Measurements from ENCODE around the gene CDON. TPM values are rescaled to one million over a fixed set of nuclear protein-coding genes. Genes with fewer than 3 reads are reported as not detected.

The CDON gene
- total and polyA plus RNA-seq, 2 of the 13 experiments (the other 11 are each of a cell fraction or from before 2014, with no cell fraction given) = 9.6 to 12.8 TPM

DNA sequence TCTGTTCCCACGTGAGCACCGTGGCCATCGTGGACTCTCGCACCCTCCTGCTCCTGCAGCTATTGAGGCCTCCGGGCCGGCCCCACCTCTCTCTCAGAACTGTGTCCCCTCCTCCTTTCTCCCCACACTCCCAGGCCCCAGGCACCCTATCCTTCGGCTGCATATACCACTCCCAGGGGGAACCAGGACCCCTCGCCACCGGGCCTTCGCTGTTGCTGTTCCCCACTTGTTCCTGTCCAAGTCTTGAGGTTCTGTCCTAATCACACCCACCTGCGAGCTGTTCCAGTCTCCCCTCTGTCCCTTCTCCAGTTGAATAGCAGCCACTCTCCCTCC, 43.0 kb upstream of the CDON start:
- DNase-seq (ENCODE audit: low spot score) (no peak), ATAC-seq (no peak), FAIRE-seq (no peak)
- Histone ChIP-seq H3K9me3 (ENCODE audit: low read length) (no peaks in the 10 kb centered on the region), H4K20me1 (ENCODE audit: insufficient read depth, low read length) (no peaks in the 10 kb centered on the region), H3K27ac (ENCODE audit: extremely low read length, insufficient read depth, low read length) (no peak overlapping the region), H2AFZ (ENCODE audit: low read length) (no peak overlapping the region), H3K4me1 (ENCODE audit: insufficient read depth, low read length) (peaks cover 77% of the 10 kb centered on the region), H3K27me3 (ENCODE audit: control insufficient read depth in 1 of 2, insufficient read depth in 2 of 2, low read length in 2 of 2) (peaks cover 3 to 19% of the 10 kb centered on the region in 2 experiments; a peak in 3 of 5 replicates), H3K79me2 (ENCODE audit: insufficient read depth, low read length) (no peaks in the 10 kb centered on the region), H3K4me2 (ENCODE audit: low read depth, low read length) (no peak overlapping the region), H3K9ac (ENCODE audit: insufficient read depth, low read depth, low read length) (no peak overlapping the region), H3K4me3 (replicated peaks in 1 of 3; ENCODE audit: insufficient read depth in 1 of 3, low read depth in 2 of 3, low read length in 3 of 3) (no peak overlapping the region), H3K36me3 (replicated peaks in 1 of 2; ENCODE audit: control insufficient read depth in 1 of 2, insufficient read depth in 2 of 2, low read length in 2 of 2) (no peaks in the 10 kb centered on the region)
- 68% methylated on average over 6 of the region's 11 CpGs for WGBS (ENCODE audit: low lambda C conversion rate)
- in situ Hi-C loops (cut with HindIII; ENCODE audit: extremely low pct_ligation_motif_present, low pct_unique_long_range_greater_than_20kb) = no loop called here
- ChIA-PET CTCF (ENCODE audit: low intra/inter-chr PET ratio, low total read pairs) (no interaction called here), POLR2A (interaction anchor here (4.2 kb wide), 1 partner anchor 9 kb away, joined by 26 read pairs; no protein-coding TSS in a partner anchor)
- intact Hi-C loops (cut with micrococcal nuclease; ENCODE audit: unreplicated experiment) = no loop called here
- no TSS peak for BruUV-seq (replicated peaks)
- TF ChIP-seq PITX1 (CRISPR knock-in tag; IDR thresholded peaks at IDR 0.05) (no peak), SIX1 (CRISPR knock-in tag; IDR thresholded peaks at IDR 0.05; ENCODE audit: borderline replicate concordance) (no peak), TARDBP (CRISPR knock-in tag; IDR thresholded peaks at IDR 0.05) (no peak), RFX1 (IDR thresholded peaks at IDR 0.05) (no peak), ZNF33B (CRISPR knock-in tag; IDR thresholded peaks at IDR 0.05) (no peak), KLF9 (CRISPR knock-in tag; IDR thresholded peaks at IDR 0.05; ENCODE audit: low read depth) (no peak), ZFP36L2 (CRISPR knock-in tag; IDR thresholded peaks at IDR 0.05) (no peak)
- TF ChIP-seq, protein P1, sequence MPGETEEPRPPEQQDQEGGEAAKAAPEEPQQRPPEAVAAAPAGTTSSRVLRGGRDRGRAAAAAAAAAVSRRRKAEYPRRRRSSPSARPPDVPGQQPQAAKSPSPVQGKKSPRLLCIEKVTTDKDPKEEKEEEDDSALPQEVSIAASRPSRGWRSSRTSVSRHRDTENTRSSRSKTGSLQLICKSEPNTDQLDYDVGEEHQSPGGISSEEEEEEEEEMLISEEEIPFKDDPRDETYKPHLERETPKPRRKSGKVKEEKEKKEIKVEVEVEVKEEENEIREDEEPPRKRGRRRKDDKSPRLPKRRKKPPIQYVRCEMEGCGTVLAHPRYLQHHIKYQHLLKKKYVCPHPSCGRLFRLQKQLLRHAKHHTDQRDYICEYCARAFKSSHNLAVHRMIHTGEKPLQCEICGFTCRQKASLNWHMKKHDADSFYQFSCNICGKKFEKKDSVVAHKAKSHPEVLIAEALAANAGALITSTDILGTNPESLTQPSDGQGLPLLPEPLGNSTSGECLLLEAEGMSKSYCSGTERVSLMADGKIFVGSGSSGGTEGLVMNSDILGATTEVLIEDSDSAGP (CRISPR knock-in tag; IDR thresholded peaks at IDR 0.05; ENCODE audit: borderline replicate concordance) = no peak
- TF ChIP-seq, protein P2, sequence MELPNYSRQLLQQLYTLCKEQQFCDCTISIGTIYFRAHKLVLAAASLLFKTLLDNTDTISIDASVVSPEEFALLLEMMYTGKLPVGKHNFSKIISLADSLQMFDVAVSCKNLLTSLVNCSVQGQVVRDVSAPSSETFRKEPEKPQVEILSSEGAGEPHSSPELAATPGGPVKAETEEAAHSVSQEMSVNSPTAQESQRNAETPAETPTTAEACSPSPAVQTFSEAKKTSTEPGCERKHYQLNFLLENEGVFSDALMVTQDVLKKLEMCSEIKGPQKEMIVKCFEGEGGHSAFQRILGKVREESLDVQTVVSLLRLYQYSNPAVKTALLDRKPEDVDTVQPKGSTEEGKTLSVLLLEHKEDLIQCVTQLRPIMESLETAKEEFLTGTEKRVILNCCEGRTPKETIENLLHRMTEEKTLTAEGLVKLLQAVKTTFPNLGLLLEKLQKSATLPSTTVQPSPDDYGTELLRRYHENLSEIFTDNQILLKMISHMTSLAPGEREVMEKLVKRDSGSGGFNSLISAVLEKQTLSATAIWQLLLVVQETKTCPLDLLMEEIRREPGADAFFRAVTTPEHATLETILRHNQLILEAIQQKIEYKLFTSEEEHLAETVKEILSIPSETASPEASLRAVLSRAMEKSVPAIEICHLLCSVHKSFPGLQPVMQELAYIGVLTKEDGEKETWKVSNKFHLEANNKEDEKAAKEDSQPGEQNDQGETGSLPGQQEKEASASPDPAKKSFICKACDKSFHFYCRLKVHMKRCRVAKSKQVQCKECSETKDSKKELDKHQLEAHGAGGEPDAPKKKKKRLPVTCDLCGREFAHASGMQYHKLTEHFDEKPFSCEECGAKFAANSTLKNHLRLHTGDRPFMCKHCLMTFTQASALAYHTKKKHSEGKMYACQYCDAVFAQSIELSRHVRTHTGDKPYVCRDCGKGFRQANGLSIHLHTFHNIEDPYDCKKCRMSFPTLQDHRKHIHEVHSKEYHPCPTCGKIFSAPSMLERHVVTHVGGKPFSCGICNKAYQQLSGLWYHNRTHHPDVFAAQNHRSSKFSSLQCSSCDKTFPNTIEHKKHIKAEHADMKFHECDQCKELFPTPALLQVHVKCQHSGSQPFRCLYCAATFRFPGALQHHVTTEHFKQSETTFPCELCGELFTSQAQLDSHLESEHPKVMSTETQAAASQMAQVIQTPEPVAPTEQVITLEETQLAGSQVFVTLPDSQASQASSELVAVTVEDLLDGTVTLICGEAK (IDR thresholded peaks at IDR 0.05) = no peak
- TF ChIP-seq, protein P2 (CRISPR knock-in tag; IDR thresholded peaks at IDR 0.05) = no peak
- TF ChIP-seq, protein P3, sequence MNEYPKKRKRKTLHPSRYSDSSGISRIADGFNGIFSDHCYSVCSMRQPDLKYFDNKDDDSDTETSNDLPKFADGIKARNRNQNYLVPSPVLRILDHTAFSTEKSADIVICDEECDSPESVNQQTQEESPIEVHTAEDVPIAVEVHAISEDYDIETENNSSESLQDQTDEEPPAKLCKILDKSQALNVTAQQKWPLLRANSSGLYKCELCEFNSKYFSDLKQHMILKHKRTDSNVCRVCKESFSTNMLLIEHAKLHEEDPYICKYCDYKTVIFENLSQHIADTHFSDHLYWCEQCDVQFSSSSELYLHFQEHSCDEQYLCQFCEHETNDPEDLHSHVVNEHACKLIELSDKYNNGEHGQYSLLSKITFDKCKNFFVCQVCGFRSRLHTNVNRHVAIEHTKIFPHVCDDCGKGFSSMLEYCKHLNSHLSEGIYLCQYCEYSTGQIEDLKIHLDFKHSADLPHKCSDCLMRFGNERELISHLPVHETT (CRISPR knock-in tag; conservative IDR thresholded peaks at IDR 0.05) = no peak
- TF ChIP-seq, protein P4, sequence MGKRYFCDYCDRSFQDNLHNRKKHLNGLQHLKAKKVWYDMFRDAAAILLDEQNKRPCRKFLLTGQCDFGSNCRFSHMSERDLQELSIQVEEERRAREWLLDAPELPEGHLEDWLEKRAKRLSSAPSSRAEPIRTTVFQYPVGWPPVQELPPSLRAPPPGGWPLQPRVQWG (CRISPR knock-in tag; IDR thresholded peaks at IDR 0.05; ENCODE audit: borderline replicate concordance, low read depth) = no peak
- TF ChIP-seq, protein P5, sequence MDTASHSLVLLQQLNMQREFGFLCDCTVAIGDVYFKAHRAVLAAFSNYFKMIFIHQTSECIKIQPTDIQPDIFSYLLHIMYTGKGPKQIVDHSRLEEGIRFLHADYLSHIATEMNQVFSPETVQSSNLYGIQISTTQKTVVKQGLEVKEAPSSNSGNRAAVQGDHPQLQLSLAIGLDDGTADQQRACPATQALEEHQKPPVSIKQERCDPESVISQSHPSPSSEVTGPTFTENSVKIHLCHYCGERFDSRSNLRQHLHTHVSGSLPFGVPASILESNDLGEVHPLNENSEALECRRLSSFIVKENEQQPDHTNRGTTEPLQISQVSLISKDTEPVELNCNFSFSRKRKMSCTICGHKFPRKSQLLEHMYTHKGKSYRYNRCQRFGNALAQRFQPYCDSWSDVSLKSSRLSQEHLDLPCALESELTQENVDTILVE (CRISPR knock-in tag; IDR thresholded peaks at IDR 0.05) = no peak

All from HepG2 (cell line).